ENCODE data around the gene NEU1. TPM values are rescaled to one million over a fixed set of nuclear protein-coding genes. Genes with fewer than 3 reads are reported as not detected.

The NEU1 gene
- polyA plus RNA-seq, 1 donor from 2014 or later: 40.9 TPM

GRCh38 chr6:31871046-31871659, 8.5 kb upstream of the NEU1 start:
- Histone ChIP-seq H3K9me2 (ENCODE audit: insufficient read depth, low read length) (no peaks in the 10 kb centered on the region), H3K79me2 (replicated peaks; ENCODE audit: insufficient read depth, low read length) (no peaks in the 10 kb centered on the region), H3F3A (ENCODE audit: insufficient read depth, low read length, poor library complexity, severe bottlenecking) (no peaks in the 10 kb centered on the region), H3K4me2 (ENCODE audit: low read length) (no peak overlapping the region), H3K27ac (ENCODE audit: low read length) (no peak overlapping the region), H3K9ac (ENCODE audit: low read length) (no peak overlapping the region), H3K36me3 (ENCODE audit: insufficient read depth, low read length) (no peaks in the 10 kb centered on the region), H3K9me3 (ENCODE audit: low read length) (no peaks in the 10 kb centered on the region), H4K20me1 (ENCODE audit: insufficient read depth) (no peaks in the 10 kb centered on the region), H3K4me3 (ENCODE audit: low read length) (no peak overlapping the region), H3K27me3 (ENCODE audit: insufficient read depth, low read depth, low read length) (no peaks in the 10 kb centered on the region), H2AFZ (ENCODE audit: low read depth, low read length) (no peak overlapping the region)
- TF ChIP-seq EZH2 (IDR thresholded peaks at IDR 0.05; ENCODE audit: borderline replicate concordance, insufficient read depth, low read length, poor library complexity, severe bottlenecking): no peak
- TF ChIP-seq REST (IDR thresholded peaks at IDR 0.05; ENCODE audit: borderline replicate concordance): no peak
- TF ChIP-seq EP300 (conservative IDR thresholded peaks at IDR 0.05; ENCODE audit: poor library complexity, severe bottlenecking): no peak

DNA sequence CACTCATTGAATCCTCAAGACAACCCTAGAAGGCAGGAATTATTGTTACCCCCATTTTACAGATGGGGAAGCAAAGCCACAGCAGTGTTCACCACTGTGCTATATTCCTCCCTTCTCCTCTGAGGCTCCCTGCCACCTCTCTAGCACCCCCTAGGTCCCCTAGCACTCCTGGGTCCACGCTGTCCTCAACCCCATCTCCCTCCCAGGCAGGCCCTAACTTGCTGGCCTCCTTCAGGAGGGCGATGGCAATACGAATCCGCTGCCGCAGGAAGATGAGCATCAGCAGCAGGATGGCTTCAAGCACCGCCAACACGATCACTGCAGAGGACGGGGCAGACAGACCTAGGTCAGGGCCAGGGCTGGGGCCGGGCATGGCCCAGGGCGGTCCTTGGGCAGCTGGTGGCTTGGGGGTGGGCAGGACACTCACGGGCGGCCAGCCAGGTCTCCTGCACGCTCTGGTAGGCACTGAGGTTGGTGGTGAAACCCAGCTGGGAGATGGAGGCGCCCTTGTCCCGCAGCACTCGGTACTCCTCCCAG, 7.8 kb upstream of the NEU1 start:
- Histone ChIP-seq H3K9me3 (ENCODE audit: low read length) (no peaks in the 10 kb centered on the region), H3K9ac (ENCODE audit: low read length) (no peak overlapping the region), H2AFZ (ENCODE audit: low read depth, low read length) (no peak overlapping the region), H4K20me1 (ENCODE audit: insufficient read depth) (no peaks in the 10 kb centered on the region), H3K27ac (ENCODE audit: low read length) (no peak overlapping the region), H3K4me2 (ENCODE audit: low read length) (no peak overlapping the region), H3K79me2 (replicated peaks; ENCODE audit: insufficient read depth, low read length) (no peaks in the 10 kb centered on the region), H3K36me3 (ENCODE audit: insufficient read depth, low read length) (no peaks in the 10 kb centered on the region), H3K4me3 (ENCODE audit: low read length) (no peak overlapping the region), H3K27me3 (ENCODE audit: insufficient read depth, low read depth, low read length) (no peaks in the 10 kb centered on the region), H3F3A (ENCODE audit: insufficient read depth, low read length, poor library complexity, severe bottlenecking) (no peaks in the 10 kb centered on the region), H3K9me2 (ENCODE audit: insufficient read depth, low read length) (no peaks in the 10 kb centered on the region)
- TF ChIP-seq EZH2 (IDR thresholded peaks at IDR 0.05; ENCODE audit: borderline replicate concordance, insufficient read depth, low read length, poor library complexity, severe bottlenecking) (no peak), MXI1 (conservative IDR thresholded peaks at IDR 0.05; ENCODE audit: poor library complexity, severe bottlenecking) (no peak), SMC3 (conservative IDR thresholded peaks at IDR 0.05; ENCODE audit: poor library complexity) (no peak), RAD21 (conservative IDR thresholded peaks at IDR 0.05) (no peak), REST (IDR thresholded peaks at IDR 0.05; ENCODE audit: borderline replicate concordance) (no peak)

Data from neural cell (in vitro differentiated cells).